Keratinocyte (primary cell): ENCODE results near the gene NUDT3. TPM values are rescaled to one million over a fixed set of nuclear protein-coding genes. Genes with fewer than 3 reads are reported as not detected.

Experiments used
- DNase-seq: peaks from one replicate; pipeline ENCODE4 v3.0.0-alpha.2; 2011; ENCODE audit warnings: low read depth, missing footprints, low spot score
- FAIRE-seq: peaks from 2 replicates; lab custom pipeline; 2011; peaks lifted over from hg19 to GRCh38; lab: Jason Lieb, UNC
- H2AFZ ChIP-seq: 2 replicates; pipeline ENCODE4 v1.6.0; 2012; ENCODE audit warnings: low read length, control low read depth, inconsistent platforms; ENCODE audit not compliant: control insufficient read depth
- H3K27ac ChIP-seq: 2 replicates; pipeline ENCODE4 v1.5.1; 2011; ENCODE audit warnings: low read length; ENCODE audit not compliant: control insufficient read depth, insufficient read depth
- H3K27me3 ChIP-seq: 3 replicates; pipeline ENCODE4 v1.6.0; 2011; ENCODE audit warnings: low read length; ENCODE audit not compliant: control insufficient read depth, insufficient read depth; ENCODE audit errors: extremely low read depth
- H3K36me3 ChIP-seq, 2 experiments: 2 replicates in 1 of 2; 3 replicates in 1 of 2; pipeline ENCODE4 v1.5.1; 2011; ENCODE audit warnings: low read length in 2 of 2, mild to moderate bottlenecking in 1 of 2; ENCODE audit not compliant: control insufficient read depth in 2 of 2, insufficient read depth in 2 of 2; ENCODE audit errors: extremely low read depth in 1 of 2
- H3K4me1 ChIP-seq: 3 replicates; pipeline ENCODE4 v1.5.1; 2011; ENCODE audit warnings: low read length; ENCODE audit not compliant: control insufficient read depth, insufficient read depth; ENCODE audit errors: extremely low read depth
- H3K4me2 ChIP-seq: 3 replicates; pipeline ENCODE4 v1.6.0; 2011; ENCODE audit warnings: low read depth, low read length; ENCODE audit not compliant: control insufficient read depth, insufficient read depth; ENCODE audit errors: extremely low read depth
- H3K4me3 ChIP-seq, 3 experiments: fragments of 200-600 bp in 1 of 3; sonication (generic) in 1 of 3; 2 replicates in 2 of 3; 3 replicates in 1 of 3; pipeline ENCODE4 v1.5.1; 2011 to 2016; ENCODE audit warnings: low read length in 3 of 3, mild to moderate bottlenecking in 3 of 3, control low read depth in 2 of 3, inconsistent platforms in 1 of 3, low read depth in 1 of 3, mixed read lengths in 1 of 3, mixed run types in 1 of 3, moderate library complexity in 1 of 3; ENCODE audit not compliant: control insufficient read depth in 2 of 3, insufficient read depth in 2 of 3; ENCODE audit errors: extremely low read depth in 1 of 3
- H3K79me2 ChIP-seq: 2 replicates; pipeline ENCODE4 v1.6.0; 2012; ENCODE audit warnings: low read length; ENCODE audit not compliant: control insufficient read depth, insufficient read depth
- H3K9ac ChIP-seq: 3 replicates; pipeline ENCODE4 v1.6.0; 2011; ENCODE audit warnings: low read length; ENCODE audit not compliant: control insufficient read depth, insufficient read depth; ENCODE audit errors: extremely low read depth
- H3K9me1 ChIP-seq: 3 replicates; pipeline ENCODE4 v1.6.0; 2011; ENCODE audit warnings: low read length; ENCODE audit not compliant: control insufficient read depth, insufficient read depth; ENCODE audit errors: extremely low read depth
- H3K9me3 ChIP-seq: 2 replicates; pipeline ENCODE4 v1.5.1; 2012; ENCODE audit warnings: low read depth, low read length; ENCODE audit not compliant: control insufficient read depth
- H4K20me1 ChIP-seq: 3 replicates; pipeline ENCODE4 v1.6.0; 2011; ENCODE audit warnings: low read length; ENCODE audit not compliant: control insufficient read depth, insufficient read depth; ENCODE audit errors: extremely low read depth
- EZH2 ChIP-seq: IDR thresholded peaks from one replicate; pipeline ENCODE4 v1.6.1; 2012; ENCODE audit warnings: inconsistent platforms, mild to moderate bottlenecking, low read length, moderate library complexity
- dilution Hi-C: fragments of 300-500 bp; cut with MboI; formaldehyde crosslinking; loops from one replicate; pipeline ENCODE4 v1.7.0; 2020; ENCODE audit warnings: low sequenced_read_pairs; ENCODE audit not compliant: extremely low pct_ligation_motif_present
- polyA plus RNA-seq, 5 experiments: library from polyadenylated mRNA; depleted of rRNA in 3 of 5; stranded (reverse) in 3 of 5; stranded (forward) in 1 of 5; unstranded in 1 of 5; fragments of >200 nt; gene quantifications; 1 replicate in 1 of 5; 2 replicates in 3 of 5; 3 replicates in 1 of 5; pipeline versions ENCODE4 v1.2.1 to v1.2.3, GENCODE V29; 2011 to 2012; ENCODE audit warnings: missing spikeins in 2 of 5, low read depth in 1 of 5, low replicate concordance in 1 of 5
- TF ChIP-seq, protein P1 (sequence below), 3 experiments: IDR thresholded peaks in 1 of 3; conservative IDR thresholded peaks in 1 of 3; optimal IDR thresholded peaks in 1 of 3; 2 replicates in 2 of 3; 3 replicates in 1 of 3; pipeline versions ENCODE3 to v1.5.1; 2011; ENCODE audit warnings: low read length in 3 of 3, mild to moderate bottlenecking in 3 of 3, moderate library complexity in 2 of 3, control low read depth in 1 of 3, inconsistent platforms in 1 of 3; ENCODE audit not compliant: insufficient read depth in 2 of 3; ENCODE audit errors: extremely low read depth in 1 of 3

The NUDT3 gene
- polyA plus RNA-seq, 1 donor (not counting 4 experiments of a cell fraction or from before 2014, with no cell fraction given) = 16.5 TPM

DNA sequence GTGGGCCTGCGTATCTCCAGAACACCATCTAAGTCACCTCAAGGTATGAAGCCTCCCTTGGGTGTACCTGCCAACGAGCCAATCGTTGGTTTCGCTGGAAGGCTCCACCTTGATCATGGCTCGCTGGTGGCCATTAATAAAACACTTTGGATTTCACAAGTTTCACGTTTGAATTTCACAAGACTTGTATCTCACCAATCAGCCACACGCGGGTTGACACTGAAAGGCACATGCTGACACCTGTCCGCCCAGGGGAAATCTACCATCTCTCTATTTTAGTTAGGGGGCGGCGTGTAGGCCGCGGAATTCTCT, 156.4 kb downstream of the NUDT3 start:
- Histone ChIP-seq H3K4me1 (peaks cover 34% of the 10 kb centered on the region), H2AFZ (no peak overlapping the region), H4K20me1 (peaks cover 2% of the 10 kb centered on the region), H3K27me3 (no peaks in the 10 kb centered on the region), H3K36me3 (peaks cover 5 to 18% of the 10 kb centered on the region in 2 experiments), H3K9ac (peak overlapping the region; percentile 82), H3K4me2 (peak overlapping the region; percentile 86), H3K4me3 (peak overlapping the region; percentile 54 to 71 (median 56)), H3K79me2 (peaks cover 31% of the 10 kb centered on the region), H3K27ac (peak overlapping the region; percentile 83), H3K9me1 (no peaks in the 10 kb centered on the region), H3K9me3 (no peaks in the 10 kb centered on the region)
- TF ChIP-seq EZH2 = no peak
- TF ChIP-seq, protein P1, sequence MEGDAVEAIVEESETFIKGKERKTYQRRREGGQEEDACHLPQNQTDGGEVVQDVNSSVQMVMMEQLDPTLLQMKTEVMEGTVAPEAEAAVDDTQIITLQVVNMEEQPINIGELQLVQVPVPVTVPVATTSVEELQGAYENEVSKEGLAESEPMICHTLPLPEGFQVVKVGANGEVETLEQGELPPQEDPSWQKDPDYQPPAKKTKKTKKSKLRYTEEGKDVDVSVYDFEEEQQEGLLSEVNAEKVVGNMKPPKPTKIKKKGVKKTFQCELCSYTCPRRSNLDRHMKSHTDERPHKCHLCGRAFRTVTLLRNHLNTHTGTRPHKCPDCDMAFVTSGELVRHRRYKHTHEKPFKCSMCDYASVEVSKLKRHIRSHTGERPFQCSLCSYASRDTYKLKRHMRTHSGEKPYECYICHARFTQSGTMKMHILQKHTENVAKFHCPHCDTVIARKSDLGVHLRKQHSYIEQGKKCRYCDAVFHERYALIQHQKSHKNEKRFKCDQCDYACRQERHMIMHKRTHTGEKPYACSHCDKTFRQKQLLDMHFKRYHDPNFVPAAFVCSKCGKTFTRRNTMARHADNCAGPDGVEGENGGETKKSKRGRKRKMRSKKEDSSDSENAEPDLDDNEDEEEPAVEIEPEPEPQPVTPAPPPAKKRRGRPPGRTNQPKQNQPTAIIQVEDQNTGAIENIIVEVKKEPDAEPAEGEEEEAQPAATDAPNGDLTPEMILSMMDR (optimal IDR thresholded peaks at IDR 0.05 in 1 of 3, IDR thresholded peaks at IDR 0.05 in 1 of 3, conservative IDR thresholded peaks at IDR 0.05 in 1 of 3; ENCODE audit: extremely low read depth in 1 of 3, insufficient read depth in 2 of 3, low read length in 3 of 3) = no peak
- dilution Hi-C loops = no loop called here
- DNase-seq (no peak), FAIRE-seq (peak; percentile 29)

DNA sequence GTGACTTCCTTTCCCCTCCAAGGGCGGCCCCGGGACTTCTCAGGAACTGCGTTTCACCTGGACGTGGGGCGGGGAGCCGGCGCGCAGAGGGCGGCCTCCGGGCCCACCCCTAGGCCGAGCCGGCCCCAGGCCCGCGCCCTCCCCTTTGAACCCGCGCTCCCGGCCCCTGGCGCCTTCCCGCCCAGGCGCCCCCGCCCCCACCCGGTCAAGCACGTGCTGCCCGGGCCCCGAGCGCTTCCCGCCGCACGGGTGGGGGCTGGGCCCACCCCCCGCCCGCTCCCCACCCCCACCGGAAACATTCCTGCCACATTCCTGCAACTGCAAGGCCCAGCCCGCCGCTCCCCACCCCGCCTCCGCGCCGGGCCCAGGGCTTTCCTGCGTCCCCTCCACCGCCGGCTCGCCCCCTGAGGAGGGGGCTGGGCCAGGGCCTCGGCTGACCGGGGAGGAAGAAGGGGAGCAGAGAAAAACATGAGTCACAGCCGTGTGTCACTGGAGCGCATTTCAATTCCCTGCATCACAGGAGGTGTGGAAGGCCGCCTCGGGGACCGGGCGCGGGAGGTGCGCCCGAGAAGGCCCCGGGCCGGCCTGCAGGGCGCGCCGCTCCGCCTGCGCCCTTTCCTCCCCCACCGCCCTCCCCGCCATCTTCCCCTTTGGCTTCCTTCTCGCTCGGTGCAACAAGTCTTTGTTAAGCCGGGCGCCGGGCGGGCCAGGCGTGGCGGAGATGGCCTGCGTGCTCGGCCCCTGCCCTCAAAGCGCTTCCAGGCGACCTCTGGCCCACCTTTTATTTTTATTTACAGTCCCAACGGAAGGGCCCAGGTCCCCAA, 156.9 kb downstream of the NUDT3 start:
- no peak for FAIRE-seq
- Histone ChIP-seq H3K9ac (peak overlapping the region; percentile 82), H3K9me1 (no peaks in the 10 kb centered on the region), H3K9me3 (no peaks in the 10 kb centered on the region), H3K79me2 (peaks cover 31% of the 10 kb centered on the region), H2AFZ (no peak overlapping the region), H3K4me3 (peak overlapping the region in 2 of 3 experiments; percentile 56 to 71), H3K4me2 (peak overlapping the region; percentile 86), H3K27ac (peak overlapping the region; percentile 83), H3K27me3 (no peaks in the 10 kb centered on the region), H3K36me3 (peaks cover 2 to 13% of the 10 kb centered on the region in 2 experiments), H4K20me1 (peaks cover 2% of the 10 kb centered on the region), H3K4me1 (peaks cover 34% of the 10 kb centered on the region)
- DNase-seq = no peak
- TF ChIP-seq, protein P1 (optimal IDR thresholded peaks at IDR 0.05 in 1 of 3, IDR thresholded peaks at IDR 0.05 in 1 of 3, conservative IDR thresholded peaks at IDR 0.05 in 1 of 3; ENCODE audit: extremely low read depth in 1 of 3, insufficient read depth in 2 of 3, low read length in 3 of 3) = peak in 1 of 3 experiments; percentile 15
- TF ChIP-seq EZH2 = no peak
- dilution Hi-C loops = no loop called here
